HG03460 (cell line): ENCODE results near the gene CLIC1.
A peak's percentile ranks its signal among the peaks of the same experiment; 100 is the strongest.

ENCODE experiments used
- ATAC-seq: cut with Tn5 transposase; IDR thresholded peaks from one replicate; pipeline ENCODE4 v1.9.1; 2021; ENCODE audit not compliant: unreplicated experiment

The CLIC1 gene

DNA sequence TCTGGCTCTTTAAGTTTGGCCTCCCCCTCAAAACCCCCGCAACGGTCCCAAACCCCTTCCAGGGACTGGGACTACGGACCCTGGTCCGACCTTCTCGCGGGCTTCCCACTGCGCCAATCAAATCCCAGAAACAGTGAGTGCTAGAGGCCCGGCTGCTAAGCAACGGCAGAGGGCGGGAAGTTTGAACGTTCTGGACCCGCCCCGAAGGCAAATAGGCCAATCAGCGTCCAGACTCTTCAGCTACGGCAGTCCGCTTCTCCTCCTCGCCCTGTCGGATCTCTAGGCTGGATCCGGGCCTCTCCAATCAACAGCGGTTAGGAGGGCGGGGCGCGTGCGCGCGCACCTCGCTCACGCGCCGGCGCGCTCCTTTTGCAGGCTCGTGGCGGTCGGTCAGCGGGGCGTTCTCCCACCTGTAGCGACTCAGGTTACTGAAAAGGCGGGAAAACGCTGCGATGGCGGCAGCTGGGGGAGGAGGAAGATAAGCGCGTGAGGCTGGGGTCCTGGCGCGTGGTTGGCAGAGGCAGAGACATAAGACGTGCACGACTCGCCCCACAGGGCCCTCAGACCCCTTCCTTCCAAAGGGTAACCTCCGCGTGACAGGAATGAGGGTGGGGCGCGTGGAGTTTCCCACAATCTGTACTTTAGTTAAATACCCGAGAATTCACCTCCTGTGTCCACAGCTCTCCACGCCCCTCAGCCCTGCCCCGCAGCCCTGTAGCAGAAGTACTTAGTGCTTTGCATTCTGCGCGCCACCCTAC lies 3.5 kb upstream of the CLIC1 start, which contains the start of gene MSH5:
Gene MSH5, plus strand, starts transcription at position 367 of the 758 bp plus-strand sequence. CDS start 462 bp downstream, outside the sequence.
- peak; percentile 48 for ATAC-seq

GRCh38 chr6:31737991-31738979 lies 2.0 kb upstream of the CLIC1 start:
- no peak for ATAC-seq

GRCh38 chr6:31737315-31737990 lies 1.1 kb upstream of the CLIC1 start:
- no peak for ATAC-seq

GRCh38 chr6:31736768-31737314 lies 511 bp upstream of the CLIC1 start:
- ATAC-seq: no peak

DNA sequence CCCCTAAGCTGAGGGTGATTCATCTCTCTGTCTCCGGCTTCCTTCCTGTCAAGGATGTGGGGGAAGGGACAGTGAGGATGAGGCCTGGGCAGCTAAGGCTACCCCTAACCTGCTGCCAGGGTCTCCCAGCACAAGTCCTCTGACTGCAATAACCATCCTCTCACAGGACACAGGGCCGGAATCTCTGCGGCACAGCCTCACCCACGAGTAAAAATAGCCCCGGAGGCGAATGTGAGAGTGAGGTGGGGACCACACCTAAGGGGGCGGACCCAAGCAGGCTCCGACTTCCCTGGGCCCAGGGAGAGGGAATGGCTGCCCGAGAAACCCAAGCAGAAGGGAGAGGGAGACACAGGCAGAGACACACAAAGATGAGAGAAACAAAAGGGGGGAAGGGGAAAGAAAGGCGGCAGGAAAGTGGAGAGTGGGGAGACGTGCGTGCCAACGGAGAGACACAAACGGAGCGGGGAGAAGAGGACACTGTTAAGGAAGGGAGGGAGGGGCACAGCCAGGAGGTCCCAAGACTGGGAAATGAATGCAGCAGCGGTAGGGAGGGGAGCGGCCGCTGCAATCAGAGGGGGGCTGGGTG lies 1.4 kb downstream of the CLIC1 start:
- ATAC-seq: peak; percentile 24

GRCh38 chr6:31734247-31734820 lies 2.0 kb downstream of the CLIC1 start:
- ATAC-seq: no peak

GRCh38 chr6:31733734-31734133 lies 2.6 kb downstream of the CLIC1 start:
- no peak for ATAC-seq

DNA sequence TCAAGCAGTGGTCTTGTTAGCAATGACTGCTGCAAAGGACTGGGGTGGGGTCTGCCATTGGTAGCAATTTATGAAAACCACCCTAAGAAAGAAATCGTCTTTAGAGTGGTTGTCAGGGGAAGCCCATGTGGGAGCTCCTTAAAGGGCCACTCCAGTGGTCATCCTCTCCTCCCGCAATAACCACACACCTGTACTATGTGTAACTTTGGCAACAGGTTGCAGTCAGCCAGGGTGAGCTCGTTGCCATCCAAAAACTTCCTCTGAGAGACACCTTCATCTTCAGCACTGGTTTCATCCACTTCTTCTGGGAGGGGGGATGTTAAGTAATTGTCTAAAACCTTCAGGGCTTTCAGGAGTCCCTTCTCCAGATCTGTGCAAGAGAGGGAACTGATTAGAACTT lies 4.3 kb downstream of the CLIC1 start:
- ATAC-seq: no peak

DNA sequence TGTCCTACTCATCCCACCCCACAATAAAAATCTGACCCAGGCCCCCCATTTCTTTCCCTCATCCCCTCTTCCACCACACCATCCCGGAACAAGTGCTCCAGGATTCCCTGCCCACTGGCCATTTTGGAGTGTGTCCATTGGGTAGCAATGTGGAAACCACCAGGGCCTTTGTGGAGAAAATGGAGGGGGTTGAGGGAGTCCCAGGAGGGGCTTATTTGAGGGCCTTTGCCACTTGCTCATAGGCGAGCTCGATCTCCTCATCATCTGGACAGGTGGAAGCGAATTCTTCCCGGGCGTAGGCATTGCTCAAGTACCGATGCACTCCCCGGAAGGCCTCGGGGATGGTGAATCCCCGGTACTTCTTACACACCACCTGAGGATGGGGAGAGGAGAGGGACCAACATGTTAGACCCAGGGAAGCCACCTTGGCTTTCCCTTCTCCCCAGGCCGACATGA lies 5.7 kb downstream of the CLIC1 start:
- no peak for ATAC-seq

DNA sequence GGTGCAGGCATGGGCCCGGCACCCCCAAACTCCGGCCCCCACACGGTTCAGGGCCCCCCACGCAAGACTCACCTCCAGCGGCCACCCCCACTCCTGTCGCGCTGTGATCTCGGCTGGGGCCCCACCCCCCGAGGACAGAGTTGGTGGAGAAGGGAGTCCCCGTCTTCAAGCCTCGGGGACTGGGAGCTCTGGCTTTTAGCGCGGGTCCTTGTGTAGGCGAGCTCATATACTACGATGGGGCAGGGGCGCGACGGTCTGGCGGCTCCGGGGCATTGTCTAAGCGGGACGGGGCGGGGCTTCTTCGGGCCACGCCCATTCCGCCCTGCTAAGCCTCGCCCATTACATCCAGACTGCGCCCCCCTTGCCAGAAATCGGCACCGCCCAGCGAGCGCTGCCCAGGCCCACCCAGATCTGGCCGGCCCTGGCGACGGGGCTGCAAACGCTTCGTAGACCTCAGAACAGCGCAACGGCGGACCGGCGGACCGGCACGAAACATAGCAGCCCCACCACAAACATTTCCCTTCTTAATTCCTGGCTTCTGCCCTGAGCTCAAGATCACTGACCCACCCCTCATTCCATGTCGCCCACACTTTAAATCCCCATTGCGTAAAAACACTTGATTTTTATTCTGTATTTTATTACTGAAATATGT lies 6.2 kb downstream of the CLIC1 start:
- peak; percentile 36 for ATAC-seq

- ATAC-seq: peak; percentile 41
Observed at GRCh38 chr6:31729515-31729978, 6.8 kb downstream of the CLIC1 start.

GRCh38 chr6:31728767-31729514 lies 7.4 kb downstream of the CLIC1 start, which contains the start of gene DDAH2:
Gene DDAH2 (minus strand): TSS chr6:31729299. CDS start chr6:31729161, 138 bp downstream.
- ATAC-seq: no peak

DNA sequence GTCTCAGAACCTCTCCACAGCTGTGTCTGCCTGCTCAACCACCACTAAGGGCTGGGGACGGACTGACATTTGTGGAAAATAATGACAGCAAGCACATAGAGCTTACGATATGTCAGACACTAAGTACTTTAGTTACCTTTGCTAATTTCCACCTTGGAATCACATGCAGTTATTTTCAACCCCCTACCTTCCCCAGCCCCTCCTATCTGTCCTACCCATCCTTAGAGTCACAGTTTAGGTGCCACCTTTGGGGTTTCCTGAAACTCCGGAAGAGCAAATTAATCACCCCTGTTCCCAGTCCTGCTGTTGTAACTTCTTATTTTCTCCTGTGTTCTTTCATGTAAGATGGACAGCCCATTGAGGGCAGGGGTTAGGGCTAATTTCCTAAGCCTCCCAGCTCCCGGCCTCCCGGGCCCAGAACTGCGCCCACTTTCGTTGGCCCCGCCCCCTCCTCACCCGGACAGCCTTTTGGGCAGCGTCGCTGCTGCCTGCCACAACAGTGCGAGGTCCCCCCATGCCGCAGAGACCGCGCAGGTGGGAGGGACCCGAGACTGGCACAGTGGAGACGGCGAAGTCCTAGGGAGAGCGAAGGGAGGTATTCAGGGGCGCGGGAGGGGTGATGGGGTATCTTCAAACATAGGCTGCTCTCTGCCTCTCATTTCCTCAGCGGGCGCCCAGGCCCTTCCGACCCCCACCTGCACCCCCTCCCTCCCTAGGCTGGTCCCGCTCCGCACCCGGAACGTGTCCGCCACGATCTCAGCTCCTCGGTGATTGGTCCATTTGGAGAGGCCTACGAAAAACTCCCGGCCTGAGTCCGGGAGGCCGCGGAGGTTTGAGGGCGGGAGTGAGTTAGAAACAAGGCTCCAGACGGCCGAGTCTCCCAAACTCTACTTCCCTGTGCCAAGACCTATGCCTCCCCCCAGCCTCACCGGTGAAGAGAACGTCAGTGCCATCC lies 8.3 kb downstream of the CLIC1 start:
- no peak for ATAC-seq

GRCh38 chr6:31727034-31727716 lies 9.2 kb downstream of the CLIC1 start:
- peak; percentile 43 for ATAC-seq

DNA sequence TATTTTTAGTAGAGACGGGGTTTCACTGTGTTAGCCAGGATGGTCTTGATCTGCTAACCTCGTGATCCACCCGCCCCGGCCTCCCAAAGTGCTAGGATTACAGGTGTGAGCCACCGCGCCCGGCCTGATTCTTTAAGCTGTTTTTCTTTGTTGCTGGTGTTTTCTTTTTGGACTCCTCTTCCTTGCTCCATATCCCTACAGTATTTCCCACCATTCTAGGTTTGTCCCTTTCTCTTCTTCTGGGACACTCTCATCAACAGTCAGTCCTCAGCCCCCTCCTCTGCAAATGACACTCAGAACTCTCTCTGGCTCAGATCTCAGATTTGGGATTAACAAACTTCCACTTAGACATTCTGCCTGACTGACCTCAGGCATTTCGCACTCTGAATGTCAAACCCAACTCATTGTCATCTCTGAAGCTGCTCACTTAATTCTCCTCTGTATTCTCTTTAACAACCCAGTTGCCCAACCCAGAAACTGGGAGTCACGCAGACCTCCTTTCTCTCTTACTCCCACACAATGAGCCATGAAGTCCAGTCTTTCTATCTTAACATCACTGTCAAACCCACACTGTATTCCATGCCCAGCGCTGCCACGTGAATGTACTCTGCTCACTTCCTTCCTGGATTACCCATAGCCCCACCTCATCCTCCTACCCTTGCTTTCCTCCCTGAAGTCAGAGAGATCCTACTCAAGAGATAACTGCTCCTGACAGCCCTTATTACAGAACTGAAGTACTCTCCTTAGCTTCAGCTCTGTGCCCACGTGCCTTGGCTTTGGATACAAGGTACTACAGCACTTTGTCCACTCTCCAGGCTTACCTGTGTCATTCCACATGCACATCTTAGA lies 10.6 kb downstream of the CLIC1 start:
- ATAC-seq: no peak
